Heart left ventricle (tissue), 16 donors: ENCODE results near the gene SBK2. TPM values are rescaled to one million over a fixed set of nuclear protein-coding genes. Genes with fewer than 3 reads are reported as not detected.

Experiments used
- ATAC-seq, 4 donors: fragments of 200-7000 bp; cut with Tn5 transposase; one replicate each; pipeline ENCODE4 v1.9.1; 2020 to 2022; ENCODE audit warnings: moderate library complexity in 4 of 4, mild to moderate bottlenecking in 3 of 4, moderate number of reproducible peaks in 1 of 4
- DNase-seq, 5 donors: peaks; one replicate each; pipeline ENCODE4 v3.0.0-alpha.2; 2020
- H3K27ac ChIP-seq, 12 donors: fragments of 200-600 bp; sonication (generic) in 4 of 12; one replicate each; pipeline versions ENCODE4 v1.5.0 to v1.8.0; 2016 to 2022; ENCODE audit warnings: mild to moderate bottlenecking in 2 of 12
- H3K27me3 ChIP-seq, 9 donors: fragments of 200-600 bp; sonication (generic) in 2 of 9; one replicate each; pipeline versions ENCODE4 v1.5.1 to v1.8.0; 2016 to 2022; ENCODE audit warnings: mild to moderate bottlenecking in 3 of 9
- H3K36me3 ChIP-seq, 9 donors: fragments of 200-600 bp; sonication (generic) in 2 of 9; one replicate each; pipeline versions ENCODE4 v1.5.0 to v1.8.0; 2018 to 2022; ENCODE audit warnings: mild to moderate bottlenecking in 2 of 9
- H3K4me1 ChIP-seq, 12 donors: fragments of 200-600 bp; sonication (generic) in 4 of 12; one replicate each; pipeline versions ENCODE4 v1.5.0 to v1.8.0; 2016 to 2022; ENCODE audit warnings: mild to moderate bottlenecking in 3 of 12
- H3K4me3 ChIP-seq, 12 donors: fragments of 200-600 bp; sonication (generic) in 4 of 12; one replicate each; pipeline versions ENCODE4 v1.5.0 to v1.8.0; 2017 to 2022; ENCODE audit warnings: mild to moderate bottlenecking in 9 of 12, moderate library complexity in 4 of 12
- H3K9me3 ChIP-seq, 12 donors: fragments of 200-600 bp; sonication (generic) in 4 of 12; one replicate each; pipeline versions ENCODE4 v1.5.0 to v1.8.0; 2016 to 2022; ENCODE audit warnings: mild to moderate bottlenecking in 1 of 12
- POLR2A ChIP-seq, 2 donors: fragments of 450-650 bp; IDR thresholded peaks; one replicate each; pipeline ENCODE4 v1.6.1; 2017; ENCODE audit warnings: antibody characterized with exemption in 2 of 2, mild to moderate bottlenecking in 2 of 2, moderate library complexity in 2 of 2
- WGBS, 4 donors: extraction: QIAGEN DNeasy Blood & Tissue Kit in 2 of 4; methylation state at CpG; one replicate each; pipeline versions ENCODE4 v1.1.5 to v1.1.7; 2013 to 2018; 5-methylcytosine and 5-hydroxymethylcytosine counted together
- intact Hi-C, 10 donors: fragments of 100-400 bp; cut with DNase I; formaldehyde crosslinking; loops; one replicate each; pipeline versions ENCODE4 v1.11.1 to v1.14.2; 2022
- polyA plus RNA-seq, 2 donors: library from polyadenylated mRNA; stranded (reverse); fragments of 200-250 nt; gene quantifications; one replicate each; pipeline ENCODE4 v1.2.3, GENCODE V29; 2013
- total RNA-seq, 9 donors: library from RNA; depleted of rRNA in 2 of 9; stranded (reverse); fragments of >200 nt in 2 of 9; fragmentation: NEBNext Ultra II Directional in 3 of 9; extraction: Animal tissue kit (Norgen Biotek cat#: 25700) in 3 of 9; gene quantifications; one replicate each; pipeline versions ENCODE4 v1.1.0 to v1.2.4, GENCODE V29; 2016 to 2023
- TF ChIP-seq, protein P1 (sequence below), 12 donors: fragments of 200-600 bp; sonication (generic) in 4 of 12; IDR thresholded peaks; one replicate each; pipeline versions ENCODE4 v1.5.0 to v1.8.0; 2018 to 2022; ENCODE audit warnings: antibody characterized with exemption in 12 of 12, mild to moderate bottlenecking in 5 of 12
- donor health status: ischemic (EF 13 %, LVEDD 7.1; RV severe dilation, severe dysfunction).
- donor health status: healthy with polysubstance abuse.
- donor health status: DM: no; HTN: yes; CAD: no.
- donor health status: DM: no; HTN: no; CAD: no.
- donor health status: ischemic (EF 25% LVEDD 6.9; RV normal size, moderate dysfunction).
- donor health status: ischemic (EF 25% LVEDD 5.7; RV mildly dilated, moderate dysfunction).
- donor health status: healthy.
- donor health status: DM: yes; HTN: yes; CAD: no.
- donor health status: ischemic (EF 35%, LVEDD 5.7; RV mildly dilated, moderate dysfunction).
- donor health status: nonischemic (EF 11% LVEDD 7.7; RV severe dilation, severe dysfunction).
- donor health status: DM: yes; HTN: yes; CAD: no.
- donor health status: PGD.
- donor health status: ischemic (EF 29% LVEDD 5.4; RV normal size, mild dysfunction).
- donor health status: nonischemic (EF 23%, LVEDD 6.1; RV moderate dilation, normal function).

The SBK2 gene
- total and polyA plus RNA-seq, 11 donors: 0.68 to 12.6 (median 2.1) TPM

DNA sequence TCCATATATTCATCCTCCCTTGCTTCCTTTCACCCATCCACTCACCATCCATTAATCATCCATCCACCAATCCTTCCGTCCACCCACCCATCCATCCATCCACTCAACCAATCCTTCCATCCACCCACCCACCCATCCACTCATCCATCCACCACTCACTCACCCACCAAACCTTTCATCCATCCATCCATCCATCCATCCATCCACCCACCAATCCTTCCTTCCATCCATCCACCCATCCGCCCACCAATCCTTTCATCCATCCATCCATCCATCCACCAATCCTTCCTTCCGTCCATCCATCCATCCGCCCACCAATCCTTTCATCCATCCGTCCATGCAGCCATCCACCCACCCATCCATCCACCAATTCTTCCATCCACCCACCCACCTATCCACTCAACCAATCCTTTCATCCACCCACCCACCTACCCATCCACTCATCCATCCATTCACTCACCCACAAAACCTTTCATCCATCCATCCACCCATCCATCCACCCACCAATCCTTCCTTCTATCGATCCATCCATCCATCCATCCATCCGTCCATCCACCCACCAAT, 5.4 kb upstream of the SBK2 start:
- H3K9me3 ChIP-seq: no peaks in the 10 kb centered on the region
- WGBS, 4 donors: 91 to 94% (median 92%) methylated on average over 7 of the region's 7 CpGs
- no peak for DNase-seq
- H3K27ac ChIP-seq: no peak overlapping the region
- no peak for ATAC-seq
- H3K4me3 ChIP-seq: no peak overlapping the region
- intact Hi-C loops: no loop called here
- no peaks in the 10 kb centered on the region for H3K27me3 ChIP-seq
- H3K36me3 ChIP-seq: no peaks in the 10 kb centered on the region
- peaks cover 0 to 29% (median 16%) of the 10 kb centered on the region in 12 donors for H3K4me1 ChIP-seq
- TF ChIP-seq POLR2A (IDR thresholded peaks at IDR 0.05): no peak
- TF ChIP-seq, protein P1, sequence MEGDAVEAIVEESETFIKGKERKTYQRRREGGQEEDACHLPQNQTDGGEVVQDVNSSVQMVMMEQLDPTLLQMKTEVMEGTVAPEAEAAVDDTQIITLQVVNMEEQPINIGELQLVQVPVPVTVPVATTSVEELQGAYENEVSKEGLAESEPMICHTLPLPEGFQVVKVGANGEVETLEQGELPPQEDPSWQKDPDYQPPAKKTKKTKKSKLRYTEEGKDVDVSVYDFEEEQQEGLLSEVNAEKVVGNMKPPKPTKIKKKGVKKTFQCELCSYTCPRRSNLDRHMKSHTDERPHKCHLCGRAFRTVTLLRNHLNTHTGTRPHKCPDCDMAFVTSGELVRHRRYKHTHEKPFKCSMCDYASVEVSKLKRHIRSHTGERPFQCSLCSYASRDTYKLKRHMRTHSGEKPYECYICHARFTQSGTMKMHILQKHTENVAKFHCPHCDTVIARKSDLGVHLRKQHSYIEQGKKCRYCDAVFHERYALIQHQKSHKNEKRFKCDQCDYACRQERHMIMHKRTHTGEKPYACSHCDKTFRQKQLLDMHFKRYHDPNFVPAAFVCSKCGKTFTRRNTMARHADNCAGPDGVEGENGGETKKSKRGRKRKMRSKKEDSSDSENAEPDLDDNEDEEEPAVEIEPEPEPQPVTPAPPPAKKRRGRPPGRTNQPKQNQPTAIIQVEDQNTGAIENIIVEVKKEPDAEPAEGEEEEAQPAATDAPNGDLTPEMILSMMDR (IDR thresholded peaks at IDR 0.05): no peak

DNA sequence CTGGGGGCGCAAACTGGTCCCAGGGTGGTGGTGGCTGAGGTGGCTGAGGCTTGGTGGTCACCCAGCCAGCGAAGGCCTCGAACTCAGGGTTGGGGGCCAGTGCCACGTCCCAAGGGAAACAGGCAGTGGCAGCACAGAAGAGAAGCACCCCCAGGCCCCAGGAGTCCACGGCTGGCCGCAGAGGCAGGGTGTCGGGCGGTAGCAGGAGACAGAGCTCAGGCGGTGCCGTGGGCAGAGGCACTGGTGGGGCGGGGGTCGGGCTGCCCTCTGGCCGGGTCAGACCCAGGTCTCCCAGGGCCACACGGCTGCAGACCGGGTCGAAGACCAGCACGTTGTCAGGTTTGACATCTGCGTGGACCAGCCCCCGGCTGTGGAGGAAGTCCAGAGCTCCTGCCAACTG, 4.2 kb upstream of the SBK2 start:
- intact Hi-C loops: no loop called here
- DNase-seq (no peak), ATAC-seq (no peak)
- no peaks in the 10 kb centered on the region for H3K27me3 ChIP-seq
- no peak overlapping the region for H3K27ac ChIP-seq
- no peak overlapping the region for H3K4me3 ChIP-seq
- WGBS, 4 donors: 74 to 86% (median 79%) methylated on average over 12 to 19 of the region's 19 CpGs
- peaks cover 0 to 16% (median 7%) of the 10 kb centered on the region in 12 donors for H3K4me1 ChIP-seq
- no peaks in the 10 kb centered on the region for H3K36me3 ChIP-seq
- TF ChIP-seq, protein P1 (IDR thresholded peaks at IDR 0.05): no peak
- TF ChIP-seq POLR2A (IDR thresholded peaks at IDR 0.05): no peak
- H3K9me3 ChIP-seq: no peaks in the 10 kb centered on the region

DNA sequence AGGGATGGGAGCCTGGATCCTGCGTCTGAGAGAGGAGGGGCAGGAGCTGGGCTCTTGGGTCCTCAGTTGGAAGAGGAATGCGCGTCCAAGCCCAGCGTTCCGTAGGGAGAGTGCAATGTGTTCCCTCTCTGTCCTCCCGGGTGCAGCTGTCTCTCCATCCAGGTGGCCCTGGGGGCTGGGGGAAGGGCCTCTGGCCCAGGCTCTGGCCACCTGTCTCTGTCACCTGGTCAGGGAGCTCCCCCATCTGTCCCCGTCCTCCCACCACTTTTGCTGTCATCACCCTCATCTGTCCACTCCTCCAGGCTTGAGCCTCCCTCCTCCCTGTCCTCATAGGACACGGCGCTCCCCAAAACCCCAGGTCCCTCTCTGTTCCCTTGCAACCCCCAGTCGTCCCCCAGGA, 3.7 kb upstream of the SBK2 start:
- ATAC-seq: no peak
- 46 to 60% (median 53%) methylated on average over 10 of the region's 10 CpGs for WGBS, 4 donors
- no peaks in the 10 kb centered on the region for H3K9me3 ChIP-seq
- no peak overlapping the region for H3K4me3 ChIP-seq
- H3K36me3 ChIP-seq: no peaks in the 10 kb centered on the region
- no peaks in the 10 kb centered on the region for H3K27me3 ChIP-seq
- H3K27ac ChIP-seq: no peak overlapping the region
- no peak for DNase-seq
- intact Hi-C loops: no loop called here
- TF ChIP-seq, protein P1 (IDR thresholded peaks at IDR 0.05): no peak
- TF ChIP-seq POLR2A (IDR thresholded peaks at IDR 0.05): no peak
- peaks cover 0 to 11% (median 5%) of the 10 kb centered on the region in 12 donors for H3K4me1 ChIP-seq

DNA sequence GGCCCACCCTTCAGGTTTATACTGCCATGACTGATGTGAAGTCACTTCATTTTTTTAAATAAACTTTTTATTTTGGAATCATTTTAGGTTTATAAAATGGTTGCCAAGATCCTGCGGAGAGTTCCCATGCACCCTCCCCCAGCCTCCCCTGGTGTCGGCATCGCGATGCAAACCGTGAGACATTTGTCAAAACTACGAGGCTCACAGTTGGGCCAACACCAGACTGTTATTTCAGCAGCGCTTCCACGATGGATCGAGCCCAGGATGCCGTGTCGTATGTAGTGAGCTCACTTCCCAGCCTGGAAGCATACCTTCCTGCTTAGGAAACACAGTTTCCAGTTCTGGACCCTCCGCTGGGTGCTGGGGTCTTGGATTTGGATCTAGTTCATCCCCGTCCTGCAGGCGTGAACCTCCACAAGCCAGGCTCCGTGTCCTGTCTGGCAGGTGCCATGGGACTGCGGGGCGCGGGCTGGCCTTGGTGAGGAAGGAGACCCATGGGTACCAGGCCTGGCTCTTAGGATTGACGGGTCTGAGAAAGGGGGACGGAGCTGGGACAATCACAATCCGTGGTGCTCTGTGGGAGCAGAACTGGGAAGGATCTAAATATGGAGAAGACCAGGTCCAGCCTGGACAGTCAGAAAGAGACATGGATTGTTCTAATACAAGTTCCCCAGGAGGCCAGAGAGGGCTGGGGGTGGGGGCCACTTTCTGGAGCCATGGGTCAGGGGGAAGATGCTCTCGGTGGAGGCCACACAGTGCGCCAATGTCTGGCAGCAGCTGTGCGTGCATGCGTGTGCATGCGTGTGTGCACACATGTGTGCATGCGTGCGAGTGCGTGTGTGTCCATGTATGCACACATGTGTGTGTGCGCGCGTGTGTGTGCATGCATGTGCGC, 2.4 kb upstream of the SBK2 start:
- ATAC-seq (peak in 1 of 4 donors; percentile 6), DNase-seq (no peak)
- TF ChIP-seq POLR2A (IDR thresholded peaks at IDR 0.05): no peak
- TF ChIP-seq, protein P1 (IDR thresholded peaks at IDR 0.05): no peak
- Histone ChIP-seq H3K4me3 (no peak overlapping the region), H3K36me3 (no peaks in the 10 kb centered on the region), H3K27me3 (no peaks in the 10 kb centered on the region), H3K4me1 (peaks cover 0 to 8% (median 0%) of the 10 kb centered on the region in 12 donors), H3K9me3 (no peaks in the 10 kb centered on the region), H3K27ac (no peak overlapping the region)
- intact Hi-C loops: no loop called here
- WGBS, 4 donors: 80 to 87% (median 84%) methylated on average over 32 to 33 of the region's 33 CpGs
